SW 1271 (cell line): ENCODE measurements around the gene MBOAT7.

Experiments
- DNase-seq, 2 experiments: peaks; one replicate each; lab custom pipeline; 2025; lab: John Stamatoyannopoulos, UW

MBOAT7 gene

GRCh38 chr19:54141356-54141755 lies 48.0 kb downstream of the MBOAT7 start:
- DNase-seq, result no peak

GRCh38 chr19:54138489-54139256 lies 50.7 kb downstream of the MBOAT7 start:
- no peak for DNase-seq

- no peak for DNase-seq
These were observed 51.5 kb downstream of the MBOAT7 start, which contains the start of gene CNOT3 for GRCh38 chr19:54137699-54138488. Gene CNOT3 (plus strand): TSS chr19:54137762. CDS start chr19:54142979, 5,217 bp downstream.

GRCh38 chr19:54136864-54137698 lies 52.3 kb downstream of the MBOAT7 start:
- DNase-seq, result peak; percentile 98 to 99

- DNase-seq, result no peak
These were observed 53.1 kb downstream of the MBOAT7 start for GRCh38 chr19:54136086-54136863.

GRCh38 chr19:54133957-54134590 lies 55.3 kb downstream of the MBOAT7 start:
- no peak for DNase-seq

GRCh38 chr19:54133312-54133956 lies 55.9 kb downstream of the MBOAT7 start:
- peak; percentile 22 to 35 for DNase-seq

- DNase-seq, result no peak
These were observed 59.8 kb downstream of the MBOAT7 start for GRCh38 chr19:54129617-54129996.

GRCh38 chr19:54128796-54129616 lies 60.4 kb downstream of the MBOAT7 start:
- no peak for DNase-seq

- DNase-seq, result no peak
These were observed 61.0 kb downstream of the MBOAT7 start for GRCh38 chr19:54128441-54128725.

GRCh38 chr19:54127688-54128440 lies 61.5 kb downstream of the MBOAT7 start:
- DNase-seq, result no peak

- DNase-seq, result no peak
These were observed 63.7 kb downstream of the MBOAT7 start for GRCh38 chr19:54125713-54126112.

- DNase-seq, result no peak
These were observed 65.0 kb downstream of the MBOAT7 start for GRCh38 chr19:54124393-54124792.

- no peak for DNase-seq
These were observed 65.7 kb downstream of the MBOAT7 start for GRCh38 chr19:54123682-54124081.
